PC-3 (cell line): ENCODE data around the gene OASL.
"Not testable (repeated sequence)": the region's sequence is repeated elsewhere in the genome, so short reads cannot be mapped to it uniquely, and the experiment has no call there.

Experiments used
- CTCF ChIP-seq: fragments of 300-600 bp; sonication (generic); conservative IDR thresholded peaks from 2 replicates; pipeline ENCODE4 v1.5.1; 2017; ENCODE audit warnings: antibody characterized with exemption, low read depth, mild to moderate bottlenecking, low read length
- EZH2 ChIP-seq: fragments of 300-600 bp; sonication (generic); IDR thresholded peaks from one replicate; pipeline ENCODE4 v1.6.1; 2017; ENCODE audit warnings: antibody characterized with exemption, mild to moderate bottlenecking, low read length; ENCODE audit not compliant: unreplicated experiment
- EZH2phosphoT487 ChIP-seq: fragments of 300-600 bp; sonication (generic); IDR thresholded peaks from 2 replicates; pipeline ENCODE4 v1.6.1; 2018; ENCODE audit warnings: mild to moderate bottlenecking, antibody characterized with exemption, low read length, borderline replicate concordance

- not testable (repeated sequence) for TF ChIP-seq CTCF, EZH2, EZH2phosphoT487
These were observed 36.9 kb upstream of the OASL start for GRCh38 chr12:121075911-121076310.
